Effector memory CD8-positive, alpha-beta T cell (primary cell): ENCODE results near the gene IFNW1.

Experiments used
- ATAC-seq: fragments of 150-1000 bp; cut with Tn5 transposase; replicated peaks from 2 replicates; pipeline ENCODE4 v1.10.0; 2021; ENCODE audit warnings: mild to moderate bottlenecking, moderate library complexity
- DNase-seq, 3 experiments: peaks; one replicate each; pipeline ENCODE4 v3.0.0; 2021
- H3K27ac Mint-ChIP-seq, 2 donors: one replicate each; pipeline ENCODE4 v1.8.0; 2022; ENCODE audit warnings: mild to moderate bottlenecking in 2 of 2, mixed read lengths in 2 of 2, moderate library complexity in 2 of 2
- H3K27me3 Mint-ChIP-seq, 2 donors: one replicate each; pipeline ENCODE4 v1.8.0; 2022; ENCODE audit warnings: mixed read lengths in 2 of 2
- H3K36me3 Mint-ChIP-seq: one replicate; pipeline ENCODE4 v1.8.0; 2022; ENCODE audit warnings: mild to moderate bottlenecking, moderate library complexity, mixed read lengths; ENCODE audit not compliant: insufficient read depth
- H3K4me1 Mint-ChIP-seq, 2 donors: one replicate each; pipeline ENCODE4 v1.8.0; 2022; ENCODE audit warnings: low read depth in 2 of 2, mixed read lengths in 2 of 2
- H3K4me3 Mint-ChIP-seq, 2 donors: one replicate each; pipeline ENCODE4 v1.8.0; 2022; ENCODE audit warnings: mild to moderate bottlenecking in 2 of 2, mixed read lengths in 2 of 2, moderate library complexity in 2 of 2
- H3K9me3 Mint-ChIP-seq, 2 donors: one replicate each; pipeline ENCODE4 v1.8.0; 2022; ENCODE audit warnings: mixed read lengths in 2 of 2

The IFNW1 gene

DNA sequence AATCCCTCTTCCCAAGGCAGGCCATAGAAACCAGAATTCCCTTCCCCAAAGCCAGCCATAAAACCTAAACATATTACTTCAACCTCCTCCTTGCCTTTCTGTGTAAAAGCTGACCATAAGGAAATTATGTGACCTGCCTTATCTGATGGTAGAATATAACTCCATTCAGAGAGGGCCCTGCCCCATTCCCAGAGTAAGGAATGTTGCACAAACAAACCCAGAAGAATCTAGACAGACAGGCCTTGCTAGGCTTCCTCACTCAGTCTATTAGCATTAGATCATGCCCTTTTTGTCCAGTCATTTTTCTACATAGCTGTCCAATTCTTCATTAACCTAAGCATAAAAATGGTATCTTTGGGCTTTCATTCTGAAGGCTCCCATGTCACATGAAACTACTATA, 46.1 kb downstream of the IFNW1 start:
- H3K9me3 Mint-ChIP-seq, result no peaks in the 10 kb centered on the region
- peaks cover 23 to 27% of the 10 kb centered on the region in 2 donors for H3K4me1 Mint-ChIP-seq
- ATAC-seq (no peak), DNase-seq (no peak)
- peak overlapping the region; percentile 92 to 99 for H3K27ac Mint-ChIP-seq
- peak overlapping the region in 1 of 2 donors; percentile 82 for H3K4me3 Mint-ChIP-seq
- no peaks in the 10 kb centered on the region for H3K27me3 Mint-ChIP-seq
- H3K36me3 Mint-ChIP-seq, result no peaks in the 10 kb centered on the region
